Activated T-cell treated with anti-CD3 and anti-CD28 coated beads for 4 hours (primary cell): Measurements from ENCODE around the gene SLC25A11.
A peak's percentile ranks its signal among the peaks of the same experiment; 100 is the strongest.

Experiments used
- DNase-seq: peaks from one replicate; pipeline ENCODE4 v3.0.0-alpha.2; 2020

Gene SLC25A11

GRCh38 chr17:4966844-4967538, 27.1 kb upstream of the SLC25A11 start:
- peak; percentile 69 for DNase-seq

- no peak for DNase-seq
Measured at GRCh38 chr17:4965311-4965986, 25.6 kb upstream of the SLC25A11 start.

- DNase-seq: no peak
Measured at GRCh38 chr17:4960279-4960922, 20.6 kb upstream of the SLC25A11 start.

- DNase-seq: no peak
Measured at GRCh38 chr17:4959261-4959965, 19.6 kb upstream of the SLC25A11 start.

DNA sequence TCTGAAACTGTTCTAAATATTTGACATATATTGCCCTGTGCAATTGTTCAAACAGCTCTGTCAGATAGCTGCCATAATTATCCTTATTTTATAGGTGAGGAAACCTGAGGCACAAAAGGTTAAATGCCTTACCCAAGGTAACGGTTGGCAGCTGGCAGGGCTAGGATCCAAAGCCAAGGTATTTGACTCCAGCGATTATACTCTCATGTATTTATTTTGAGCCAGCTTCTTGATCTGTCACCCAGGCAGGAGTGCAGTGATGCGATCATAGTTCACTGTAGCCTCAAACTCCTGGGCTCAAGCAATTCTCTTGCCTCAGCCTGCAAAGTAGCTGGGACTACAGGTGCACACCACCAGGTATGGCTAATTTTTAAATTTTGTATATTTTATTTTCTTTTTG, 18.3 kb upstream of the SLC25A11 start:
- no peak for DNase-seq

- DNase-seq: no peak
Measured at GRCh38 chr17:4956493-4957061, 16.7 kb upstream of the SLC25A11 start.

DNA sequence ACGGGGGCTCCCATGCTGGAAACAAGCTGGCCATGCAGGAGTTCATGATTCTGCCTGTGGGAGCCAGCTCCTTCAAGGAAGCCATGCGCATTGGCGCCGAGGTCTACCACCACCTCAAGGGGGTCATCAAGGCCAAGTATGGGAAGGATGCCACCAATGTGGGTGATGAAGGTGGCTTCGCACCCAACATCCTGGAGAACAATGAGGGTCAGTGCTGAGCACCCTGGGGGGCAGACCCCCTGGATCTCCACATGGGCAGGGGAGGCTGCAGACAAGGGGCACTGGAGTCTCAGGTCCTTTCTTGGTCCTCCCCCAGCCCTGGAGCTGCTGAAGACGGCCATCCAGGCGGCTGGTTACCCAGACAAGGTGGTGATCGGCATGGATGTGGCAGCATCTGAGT, 15.2 kb upstream of the SLC25A11 start:
- DNase-seq: no peak

DNA sequence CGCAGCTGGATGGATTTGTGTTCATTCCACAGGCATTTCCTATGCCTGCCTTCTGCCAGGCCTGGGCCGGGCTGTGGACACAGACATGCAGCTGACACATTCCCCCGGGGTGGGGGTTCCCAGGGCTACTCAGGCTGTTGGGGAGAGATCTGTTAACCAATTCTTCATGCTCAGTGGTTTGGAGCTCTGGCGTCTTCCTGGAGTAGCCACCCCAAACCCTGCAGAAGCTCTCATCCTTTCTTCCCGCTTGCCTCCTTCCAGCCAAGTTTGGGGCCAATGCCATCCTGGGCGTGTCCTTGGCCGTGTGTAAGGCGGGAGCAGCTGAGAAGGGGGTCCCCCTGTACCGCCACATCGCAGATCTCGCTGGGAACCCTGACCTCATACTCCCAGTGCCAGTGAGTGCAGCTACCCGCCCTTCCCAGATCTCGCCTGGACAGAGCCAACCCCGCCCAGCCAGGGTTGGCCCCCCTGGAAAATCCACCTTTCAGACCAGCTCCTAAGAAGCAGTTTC, 13.7 kb upstream of the SLC25A11 start:
- DNase-seq: no peak

DNA sequence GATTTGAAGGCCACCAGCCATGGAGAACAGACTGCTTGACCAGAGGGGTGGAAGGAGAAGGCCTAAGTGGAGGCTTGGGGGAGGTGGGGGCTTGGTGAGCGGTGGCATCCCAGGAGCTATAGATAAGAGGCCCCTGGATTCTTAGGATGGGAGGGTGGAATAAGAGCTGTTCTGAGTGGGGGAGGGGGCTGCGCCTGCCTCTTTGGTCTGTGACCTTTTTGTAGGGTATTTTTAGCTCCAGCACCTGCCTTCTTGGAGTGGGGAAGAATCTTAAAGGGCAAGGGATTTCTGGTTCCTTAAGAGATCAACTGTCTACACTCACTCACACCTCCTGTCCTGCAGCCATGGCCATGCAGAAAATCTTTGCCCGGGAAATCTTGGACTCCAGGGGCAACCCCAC, 11.6 kb upstream of the SLC25A11 start:
- DNase-seq: no peak

GRCh38 chr17:4950746-4951204, 10.9 kb upstream of the SLC25A11 start, which contains the start of gene ENO3:
TSS of gene ENO3 (plus strand) at chr17:4951119. CDS start at chr17:4951830, 711 bp downstream.
- DNase-seq: no peak

- DNase-seq: no peak
Measured at GRCh38 chr17:4950075-4950745, 10.4 kb upstream of the SLC25A11 start.

DNA sequence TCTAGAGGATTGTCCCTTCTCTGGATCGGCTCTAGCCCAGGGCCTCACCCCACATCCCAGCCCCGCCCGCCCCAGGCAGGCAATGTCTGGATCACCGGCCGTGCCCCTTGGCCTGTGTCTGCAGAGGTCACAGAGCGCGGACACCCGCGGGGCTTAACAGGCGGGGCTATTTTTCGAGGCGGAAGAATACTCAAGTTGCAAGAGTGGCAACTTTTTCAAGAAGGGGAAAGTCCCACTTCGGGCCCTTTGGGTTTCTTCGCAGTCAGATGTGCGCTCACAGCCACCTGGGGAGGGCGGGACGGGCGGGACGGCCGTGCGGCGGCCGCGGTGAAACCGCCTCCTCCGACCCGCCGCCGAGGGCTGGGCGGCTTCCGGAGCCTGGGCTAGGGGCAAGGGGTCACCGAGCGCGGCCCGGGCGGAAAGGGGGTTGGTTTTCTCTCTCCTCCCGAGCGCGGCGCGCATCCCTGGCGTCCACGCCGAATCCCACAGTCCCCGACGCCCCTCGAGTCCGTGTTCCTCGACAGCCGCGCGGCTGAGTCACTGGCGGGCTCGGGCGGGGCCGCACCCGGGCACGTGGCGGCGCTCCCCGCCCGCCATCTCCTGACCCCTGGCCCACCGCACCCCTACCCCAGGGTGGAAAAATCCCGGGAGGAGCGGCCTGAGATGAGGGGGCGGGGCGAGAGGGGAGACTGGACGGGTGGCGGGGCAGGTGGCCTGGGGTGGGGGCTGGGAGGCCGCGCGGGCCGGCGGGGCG, 9.7 kb upstream of the SLC25A11 start:
- DNase-seq: peak; percentile 64

DNA sequence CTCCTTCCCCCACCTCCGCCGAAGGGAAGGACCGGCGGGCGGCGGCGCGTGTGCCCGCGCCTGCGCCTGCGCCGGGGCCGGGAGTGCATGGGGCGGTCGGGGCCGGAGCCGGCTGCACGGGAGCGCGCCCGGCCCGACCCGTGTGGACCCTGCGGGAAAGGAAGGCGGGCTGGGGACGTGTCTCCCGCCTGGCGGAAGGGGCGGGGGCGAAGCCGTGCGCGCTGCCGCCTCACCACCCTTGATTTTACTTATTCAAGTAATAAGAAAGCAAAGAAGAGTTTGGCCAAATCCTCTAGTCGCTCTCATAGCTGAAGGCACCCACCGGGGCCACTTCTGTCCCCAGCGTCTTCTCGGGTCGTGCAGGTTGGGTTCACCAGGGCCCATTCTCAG, 9.1 kb upstream of the SLC25A11 start:
- DNase-seq: peak; percentile 38

- peak; percentile 86 for DNase-seq
Measured at GRCh38 chr17:4948166-4948930, 8.5 kb upstream of the SLC25A11 start, which contains the start of gene PFN1. TSS of gene PFN1 (minus strand) at chr17:4948530. CDS start at chr17:4948394, 136 bp downstream.

GRCh38 chr17:4947411-4948165, 7.7 kb upstream of the SLC25A11 start:
- peak; percentile 45 for DNase-seq

DNA sequence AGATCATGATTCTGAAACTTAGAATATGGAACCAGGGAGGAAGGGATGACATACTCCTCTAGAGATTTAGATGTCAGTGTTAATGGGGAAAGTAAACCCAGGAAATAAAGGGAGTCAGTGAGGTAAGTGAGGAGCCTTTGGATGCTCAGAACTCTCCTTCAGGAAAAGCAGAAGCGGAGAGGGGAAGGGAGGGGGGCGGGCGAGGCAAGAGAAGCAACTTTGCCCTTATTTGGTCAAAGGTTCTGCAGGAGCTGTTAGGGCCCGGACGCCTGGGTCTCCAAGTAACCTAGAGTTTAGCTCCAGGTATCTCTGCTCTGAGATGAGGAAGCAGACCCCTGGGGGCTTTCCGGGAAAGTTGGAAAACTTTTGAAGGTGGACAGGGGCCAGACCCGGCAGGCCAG, 7.2 kb upstream of the SLC25A11 start:
- no peak for DNase-seq

- no peak for DNase-seq
Measured at GRCh38 chr17:4946312-4946976, 6.6 kb upstream of the SLC25A11 start.

DNA sequence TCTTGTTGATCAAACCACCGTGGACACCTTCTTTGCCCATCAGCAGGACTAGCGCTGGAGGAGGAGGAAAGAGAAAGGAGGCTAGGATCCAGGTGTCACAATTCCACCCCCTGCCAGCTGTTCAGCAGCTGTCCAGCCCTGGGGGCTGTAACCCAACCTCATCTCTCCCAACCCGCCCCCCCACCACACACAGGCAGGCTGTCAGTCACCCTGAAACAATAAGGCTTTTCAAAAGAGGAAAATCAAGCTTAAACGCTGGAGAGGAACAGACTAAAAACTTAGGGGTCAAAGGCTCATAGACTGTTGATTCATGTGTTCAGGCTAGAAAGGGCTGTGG, 6.1 kb upstream of the SLC25A11 start:
- no peak for DNase-seq
